ENCODE measurements around the gene EEFSEC. TPM values are rescaled to one million over a fixed set of nuclear protein-coding genes. Genes with fewer than 3 reads are reported as not detected.

The EEFSEC gene
- total RNA-seq, 4 donors from 2014 or later = 11.5 to 18.7 (median 14.9) TPM

DNA sequence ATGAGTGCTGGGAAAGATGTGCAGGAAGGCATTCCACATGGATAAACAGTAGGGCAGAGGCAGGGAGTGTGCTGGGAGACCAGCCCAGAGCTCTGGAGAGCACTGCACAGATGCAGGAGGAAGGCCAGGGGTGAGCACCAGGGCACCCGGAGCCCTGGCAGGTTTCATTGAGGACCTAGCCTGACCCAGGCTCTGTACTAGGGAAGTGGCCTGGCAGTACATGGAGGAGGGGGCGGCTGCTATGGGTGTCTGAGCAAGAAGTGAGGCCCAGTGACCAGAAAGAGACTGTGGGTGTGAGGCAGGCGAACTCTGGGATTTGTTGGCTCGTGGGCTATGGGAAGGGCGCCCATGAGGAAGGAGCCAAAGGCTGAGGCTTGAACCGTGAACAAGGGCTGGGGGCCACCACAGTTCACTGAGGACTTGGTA lies 174.3 kb downstream of the EEFSEC start:
- Histone ChIP-seq H3K27ac (no peak overlapping the region), H3K4me1 (no peaks in the 10 kb centered on the region), H3K27me3 (no peaks in the 10 kb centered on the region), H3K9me3 (no peaks in the 10 kb centered on the region), H3K36me3 (no peaks in the 10 kb centered on the region), H3K4me3 (no peak overlapping the region)
- intact Hi-C loops (cut with DNase I) = no loop called here
- TF ChIP-seq POLR2A (IDR thresholded peaks at IDR 0.05) = no peak
- TF ChIP-seq, protein P1, sequence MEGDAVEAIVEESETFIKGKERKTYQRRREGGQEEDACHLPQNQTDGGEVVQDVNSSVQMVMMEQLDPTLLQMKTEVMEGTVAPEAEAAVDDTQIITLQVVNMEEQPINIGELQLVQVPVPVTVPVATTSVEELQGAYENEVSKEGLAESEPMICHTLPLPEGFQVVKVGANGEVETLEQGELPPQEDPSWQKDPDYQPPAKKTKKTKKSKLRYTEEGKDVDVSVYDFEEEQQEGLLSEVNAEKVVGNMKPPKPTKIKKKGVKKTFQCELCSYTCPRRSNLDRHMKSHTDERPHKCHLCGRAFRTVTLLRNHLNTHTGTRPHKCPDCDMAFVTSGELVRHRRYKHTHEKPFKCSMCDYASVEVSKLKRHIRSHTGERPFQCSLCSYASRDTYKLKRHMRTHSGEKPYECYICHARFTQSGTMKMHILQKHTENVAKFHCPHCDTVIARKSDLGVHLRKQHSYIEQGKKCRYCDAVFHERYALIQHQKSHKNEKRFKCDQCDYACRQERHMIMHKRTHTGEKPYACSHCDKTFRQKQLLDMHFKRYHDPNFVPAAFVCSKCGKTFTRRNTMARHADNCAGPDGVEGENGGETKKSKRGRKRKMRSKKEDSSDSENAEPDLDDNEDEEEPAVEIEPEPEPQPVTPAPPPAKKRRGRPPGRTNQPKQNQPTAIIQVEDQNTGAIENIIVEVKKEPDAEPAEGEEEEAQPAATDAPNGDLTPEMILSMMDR (IDR thresholded peaks at IDR 0.05) = no peak
- 84 to 91% methylated on average over 5 to 6 of the region's 6 CpGs for WGBS, 2 donors
- no peak for DNase-seq

DNA sequence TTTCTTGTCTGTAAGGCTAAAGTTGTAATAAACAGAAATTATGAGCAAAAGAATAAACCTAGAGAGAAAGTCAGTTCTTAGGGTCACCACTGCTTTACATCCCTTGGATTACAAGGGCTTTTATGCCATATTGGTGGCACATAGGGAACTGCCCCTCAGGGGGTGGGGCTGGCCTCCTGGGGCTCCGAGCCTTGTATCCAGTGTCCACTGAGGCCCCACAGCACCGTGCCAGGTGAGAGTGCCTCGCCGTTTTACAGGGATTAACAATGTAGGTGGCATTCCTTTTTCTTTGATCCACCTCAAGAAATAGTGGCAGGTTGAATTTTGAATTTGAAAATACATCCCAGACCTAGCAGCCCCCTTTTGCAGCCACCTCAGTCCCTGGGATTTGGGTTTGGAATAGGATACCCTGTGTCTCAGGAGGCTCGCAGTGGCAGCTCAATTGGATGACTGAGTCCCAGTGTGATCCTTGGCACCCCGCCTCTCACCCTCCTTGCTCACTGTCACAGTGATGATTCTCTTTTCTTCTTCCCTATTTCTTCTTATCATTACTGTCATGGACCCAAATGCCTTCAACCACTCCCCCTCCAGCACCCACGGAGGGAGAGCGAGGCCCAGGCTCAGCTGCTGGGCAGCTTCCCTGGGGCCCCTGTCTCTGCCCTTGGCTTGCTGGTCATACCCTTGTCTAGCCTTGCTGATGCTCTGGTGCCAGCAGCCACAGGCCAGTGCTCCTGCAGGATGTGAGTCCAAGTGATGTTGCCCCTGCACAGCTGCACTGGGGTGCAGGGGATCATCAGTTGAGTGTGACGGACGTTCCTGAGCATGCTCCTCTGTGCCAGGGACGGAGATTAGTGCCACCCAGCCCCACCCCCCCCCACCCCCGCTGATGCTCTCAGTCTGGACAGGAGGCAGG lies 175.5 kb downstream of the EEFSEC start:
- Histone ChIP-seq H3K4me1 (peaks cover 0 to under 1% (median 0%) of the 10 kb centered on the region in 3 donors), H3K36me3 (no peaks in the 10 kb centered on the region), H3K4me3 (no peak overlapping the region), H3K27ac (no peak overlapping the region), H3K9me3 (no peaks in the 10 kb centered on the region), H3K27me3 (no peaks in the 10 kb centered on the region)
- intact Hi-C loops (cut with DNase I) = no loop called here
- DNase-seq = no peak
- no peak for TF ChIP-seq POLR2A (IDR thresholded peaks at IDR 0.05)
- TF ChIP-seq, protein P1 (IDR thresholded peaks at IDR 0.05) = no peak
- WGBS, 2 donors = 89 to 94% methylated on average over 5 to 8 of the region's 12 CpGs

DNA sequence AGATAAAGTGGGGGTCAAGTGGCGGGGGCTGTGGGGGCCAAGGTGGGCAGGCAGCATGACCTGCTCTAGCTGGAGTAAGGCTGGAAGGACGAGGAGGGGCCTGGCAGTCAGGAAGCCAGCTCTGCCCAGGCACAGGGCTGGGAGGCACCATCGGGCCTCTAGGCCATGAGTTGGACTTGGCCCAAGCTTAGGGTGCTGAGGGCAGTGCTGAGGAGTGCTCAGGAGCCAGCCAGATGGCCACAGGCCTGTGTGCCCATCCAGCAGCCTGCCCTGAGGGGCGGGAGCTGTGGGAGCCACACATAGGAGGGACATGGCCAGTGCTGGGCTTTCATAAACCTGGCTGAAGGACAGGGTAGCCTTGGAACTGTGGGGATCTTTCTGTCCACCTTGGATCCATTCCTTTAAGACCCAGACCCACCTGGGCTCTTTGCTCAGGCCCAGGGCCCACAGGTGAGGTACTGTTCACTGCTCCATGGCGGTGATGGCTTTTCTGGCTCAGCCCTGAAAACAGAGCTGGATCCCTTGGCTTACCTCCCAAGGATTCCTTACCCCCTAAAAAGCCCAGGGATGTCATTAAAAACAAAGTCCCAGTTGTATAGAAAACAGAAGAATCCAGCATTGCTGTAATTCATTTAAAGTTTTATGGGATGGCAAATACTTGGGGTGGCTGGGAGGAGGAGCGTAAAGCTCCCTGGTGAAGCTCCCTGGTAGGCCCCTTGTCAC lies 176.4 kb downstream of the EEFSEC start:
- WGBS, 2 donors = 91 to 100% methylated on average over 2 to 5 of the region's 6 CpGs
- H3K9me3 ChIP-seq = no peaks in the 10 kb centered on the region
- no peak overlapping the region for H3K27ac ChIP-seq
- no peaks in the 10 kb centered on the region for H3K36me3 ChIP-seq
- H3K4me3 ChIP-seq = no peak overlapping the region
- no peak for DNase-seq
- no peaks in the 10 kb centered on the region for H3K27me3 ChIP-seq
- intact Hi-C loops (cut with DNase I) = no loop called here
- no peak for TF ChIP-seq POLR2A (IDR thresholded peaks at IDR 0.05)
- TF ChIP-seq, protein P1 (IDR thresholded peaks at IDR 0.05) = no peak
- peaks cover 0 to 9% (median 0%) of the 10 kb centered on the region in 3 donors for H3K4me1 ChIP-seq

DNA sequence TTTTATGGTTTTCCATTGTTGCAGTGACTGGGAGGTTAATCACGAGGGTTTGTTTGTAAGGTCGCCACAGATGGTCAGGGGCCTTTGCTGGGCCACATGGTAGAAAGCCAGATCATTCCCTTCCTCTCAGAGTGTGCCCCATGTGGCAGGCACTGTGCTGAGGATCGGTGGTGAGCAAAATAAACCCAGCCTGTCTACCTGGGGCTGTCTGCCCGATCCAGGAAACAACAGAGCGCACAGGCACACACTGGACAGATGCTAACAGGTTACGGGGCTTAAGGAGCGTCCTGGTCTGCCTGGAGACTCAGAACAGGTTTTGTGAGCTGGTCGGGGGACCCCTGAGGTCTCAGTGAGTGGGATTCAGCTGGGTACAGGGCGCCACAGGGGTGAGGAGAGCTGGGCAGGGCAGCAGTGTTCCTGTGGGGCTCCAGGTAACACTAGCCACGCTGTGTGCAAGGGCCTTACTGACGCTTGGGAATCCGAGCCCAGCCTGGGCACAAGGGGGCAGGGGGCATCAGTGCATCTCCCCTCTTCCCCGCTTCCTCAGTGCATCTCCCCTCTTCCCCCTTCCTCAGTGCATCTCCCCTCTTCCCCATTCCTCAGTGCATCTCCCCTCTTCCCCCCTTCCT lies 177.0 kb downstream of the EEFSEC start:
- no peak for TF ChIP-seq POLR2A (IDR thresholded peaks at IDR 0.05)
- TF ChIP-seq, protein P1 (IDR thresholded peaks at IDR 0.05) = no peak
- Histone ChIP-seq H3K9me3 (no peaks in the 10 kb centered on the region), H3K4me3 (no peak overlapping the region), H3K27ac (no peak overlapping the region), H3K4me1 (peaks cover 0 to 15% (median 0%) of the 10 kb centered on the region in 3 donors), H3K27me3 (no peaks in the 10 kb centered on the region), H3K36me3 (no peaks in the 10 kb centered on the region)
- DNase-seq = no peak
- WGBS, 2 donors = 80 to 94% methylated on average over 7 to 9 of the region's 13 CpGs
- intact Hi-C loops (cut with DNase I) = no loop called here

All from esophagus squamous epithelium (tissue), 5 donors.